HUDEP-2 (cell line): ENCODE data around the gene HTRA3.
"Not testable (repeated sequence)": the region's sequence is repeated elsewhere in the genome, so short reads cannot be mapped to it uniquely, and the experiment has no call there.

Experiments
- DNase-seq, 76 experiments: peaks; one replicate each; lab custom pipeline; 2025; ENCODE audit not compliant: unreplicated experiment in 76 of 76; lab: John Stamatoyannopoulos, UW

Gene HTRA3

GRCh38 chr4:8338351-8338961, 68.9 kb downstream of the HTRA3 start:
- DNase-seq: no peak

DNA sequence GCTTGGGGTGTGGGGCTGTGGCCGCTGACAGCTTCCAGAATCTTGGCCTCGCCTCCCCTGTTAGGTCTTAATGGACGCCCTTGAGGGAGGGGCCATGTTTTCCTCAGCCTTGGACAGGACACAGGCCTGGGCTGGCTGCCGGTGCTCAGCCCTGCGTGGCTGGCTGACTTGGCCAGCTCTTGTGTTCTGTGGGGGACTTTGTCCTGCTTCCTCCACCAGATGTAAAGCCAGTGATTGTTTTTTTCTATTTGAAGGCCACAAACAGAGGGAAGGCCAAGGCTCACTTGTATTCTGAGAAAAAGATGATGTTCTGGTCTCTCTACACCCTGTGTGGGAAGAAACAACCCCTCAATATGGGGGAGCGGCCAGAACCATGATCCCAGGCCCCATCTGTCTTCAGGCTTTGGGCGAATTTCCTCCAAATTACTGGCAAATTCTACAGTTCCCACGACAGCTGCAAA, 71.3 kb downstream of the HTRA3 start:
- no peak for DNase-seq

DNA sequence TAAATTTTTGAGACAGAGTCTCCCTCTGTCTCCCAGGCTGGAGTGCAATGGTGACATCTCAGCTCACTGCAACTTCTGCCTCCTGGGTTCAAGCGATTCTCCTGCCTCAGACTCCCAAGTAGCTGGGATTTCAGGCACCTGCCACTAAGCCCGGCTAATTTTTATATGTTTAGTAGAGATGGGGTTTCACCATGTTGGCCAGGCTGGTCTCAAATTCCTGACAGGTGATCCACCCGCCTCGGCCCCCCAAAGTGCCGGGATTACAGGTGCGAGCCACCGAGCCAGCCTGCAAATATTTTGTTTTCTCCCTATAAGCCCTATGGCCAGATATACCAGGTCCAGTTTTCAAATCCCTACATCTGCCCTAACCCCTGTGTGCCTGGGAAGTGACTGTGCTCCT, 71.7 kb downstream of the HTRA3 start:
- DNase-seq: not testable (repeated sequence)

- DNase-seq: no peak
Measured at GRCh38 chr4:8341691-8342090, 72.1 kb downstream of the HTRA3 start.

DNA sequence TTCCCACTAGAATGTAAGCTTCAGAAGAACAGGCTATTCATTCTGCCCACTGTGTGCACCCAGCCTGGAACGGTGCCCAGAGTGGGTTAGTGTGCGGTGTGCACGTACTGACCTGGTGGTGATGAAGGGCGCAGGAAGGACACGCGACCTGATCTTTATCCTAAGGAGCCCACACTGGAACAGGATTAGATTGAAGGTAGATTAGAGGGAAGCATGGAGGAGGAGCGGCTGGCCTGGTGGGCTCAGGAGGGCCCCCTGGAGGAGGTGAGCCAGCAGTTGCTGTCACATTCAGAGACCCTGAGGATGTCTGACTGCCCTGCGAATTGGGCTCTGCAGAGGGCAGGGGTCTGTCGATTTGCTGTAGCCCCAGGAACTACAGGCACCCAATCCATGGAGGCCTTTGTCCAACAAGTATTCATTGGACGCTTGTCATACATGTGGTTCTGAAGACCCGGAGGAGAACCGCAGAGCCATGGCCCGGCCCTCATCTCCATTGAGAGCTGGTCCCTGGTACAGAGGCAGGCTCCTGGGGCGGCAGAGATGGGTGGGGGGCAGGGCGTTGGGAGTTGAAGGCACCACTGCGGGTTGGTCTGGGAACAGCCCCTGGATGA, 73.2 kb downstream of the HTRA3 start:
- no peak for DNase-seq

DNA sequence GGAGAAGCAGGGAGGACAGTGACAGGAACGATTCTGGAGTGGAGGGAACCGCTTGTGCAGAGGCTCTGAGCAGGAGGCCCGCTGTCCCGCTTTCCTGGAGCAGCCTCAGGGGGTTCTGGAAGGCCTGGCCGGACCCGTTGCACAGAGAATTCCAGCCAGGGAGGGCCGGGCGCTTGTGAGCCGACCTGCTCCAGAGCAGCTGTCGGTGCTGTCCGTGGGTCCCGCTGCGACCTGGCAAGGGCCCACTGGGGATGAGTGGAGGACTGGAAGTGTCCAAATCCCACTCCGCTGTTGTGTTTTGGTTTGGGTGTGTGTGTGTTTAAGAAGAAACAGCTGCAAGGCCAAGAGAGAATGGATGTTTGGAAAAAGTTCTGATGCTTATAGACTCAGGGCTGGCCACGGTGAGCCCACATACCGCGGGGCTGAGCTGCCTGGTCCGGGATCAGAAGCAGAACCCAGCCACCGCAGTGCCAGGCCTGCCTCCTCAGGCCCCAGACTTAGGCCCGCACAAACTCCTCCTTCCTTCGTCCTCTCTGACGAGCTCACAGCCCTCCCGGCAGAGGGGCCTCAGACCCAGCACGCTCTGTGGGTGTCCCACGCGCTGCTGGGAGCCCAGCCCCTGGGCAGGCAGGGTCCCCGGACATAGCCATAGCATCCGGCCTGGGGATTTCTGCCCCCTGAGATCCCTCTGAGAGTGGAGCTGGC, 73.9 kb downstream of the HTRA3 start:
- no peak for DNase-seq

GRCh38 chr4:8343967-8344331, 74.4 kb downstream of the HTRA3 start:
- DNase-seq: no peak

- no peak for DNase-seq
Measured at GRCh38 chr4:8344377-8344776, 74.8 kb downstream of the HTRA3 start.

DNA sequence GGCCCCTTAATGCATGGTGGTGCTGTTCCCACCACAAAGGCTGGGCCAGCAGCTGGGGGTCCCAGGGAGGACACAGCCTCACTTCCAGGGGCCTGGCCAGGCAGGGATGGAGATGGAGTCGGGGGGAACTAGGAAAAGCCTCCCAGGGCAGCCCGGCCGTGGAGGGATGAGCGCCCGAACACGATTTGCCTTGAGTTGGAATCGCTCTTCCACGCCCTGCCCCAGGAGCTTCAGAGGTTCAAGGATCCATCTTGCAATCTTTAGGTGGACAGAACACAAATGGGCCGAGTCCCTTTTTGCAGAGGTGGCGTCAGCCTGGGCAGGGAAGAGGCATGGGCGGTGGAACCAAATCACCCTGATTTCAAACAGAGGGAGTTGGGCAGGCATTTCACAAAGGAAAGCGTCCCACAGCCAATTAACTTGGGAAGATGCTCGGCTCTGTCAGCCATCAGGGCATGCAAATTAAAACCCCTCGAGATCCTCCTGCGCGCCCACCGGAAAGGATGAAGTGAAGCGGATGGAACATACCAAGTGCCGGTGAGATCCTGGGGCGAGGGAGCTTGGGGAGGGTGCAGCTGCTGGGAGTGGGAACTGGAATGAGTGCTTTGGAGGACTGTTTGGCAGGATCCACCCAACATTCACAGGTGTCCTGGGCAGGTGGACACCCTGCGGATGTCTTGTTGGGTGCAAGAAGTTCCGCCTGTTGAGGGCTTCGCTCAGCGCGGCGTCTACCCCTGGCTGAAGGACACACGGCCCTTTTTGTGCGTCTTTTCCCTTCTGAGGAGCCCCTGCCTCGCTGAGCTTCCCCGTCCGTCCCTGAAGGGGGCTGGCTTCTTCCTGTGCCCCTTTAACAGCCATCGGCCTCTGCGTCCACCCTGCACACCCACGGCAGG, 75.7 kb downstream of the HTRA3 start:
- no peak for DNase-seq

- no peak for DNase-seq
Measured at GRCh38 chr4:8345946-8346814, 76.6 kb downstream of the HTRA3 start.

- DNase-seq: no peak
Measured at GRCh38 chr4:8346838-8347605, 77.5 kb downstream of the HTRA3 start.

GRCh38 chr4:8347660-8348059, 78.1 kb downstream of the HTRA3 start:
- DNase-seq: no peak

GRCh38 chr4:8348071-8348470, 78.5 kb downstream of the HTRA3 start:
- no peak for DNase-seq

GRCh38 chr4:8349236-8349635, 79.7 kb downstream of the HTRA3 start:
- not testable (repeated sequence) for DNase-seq

DNA sequence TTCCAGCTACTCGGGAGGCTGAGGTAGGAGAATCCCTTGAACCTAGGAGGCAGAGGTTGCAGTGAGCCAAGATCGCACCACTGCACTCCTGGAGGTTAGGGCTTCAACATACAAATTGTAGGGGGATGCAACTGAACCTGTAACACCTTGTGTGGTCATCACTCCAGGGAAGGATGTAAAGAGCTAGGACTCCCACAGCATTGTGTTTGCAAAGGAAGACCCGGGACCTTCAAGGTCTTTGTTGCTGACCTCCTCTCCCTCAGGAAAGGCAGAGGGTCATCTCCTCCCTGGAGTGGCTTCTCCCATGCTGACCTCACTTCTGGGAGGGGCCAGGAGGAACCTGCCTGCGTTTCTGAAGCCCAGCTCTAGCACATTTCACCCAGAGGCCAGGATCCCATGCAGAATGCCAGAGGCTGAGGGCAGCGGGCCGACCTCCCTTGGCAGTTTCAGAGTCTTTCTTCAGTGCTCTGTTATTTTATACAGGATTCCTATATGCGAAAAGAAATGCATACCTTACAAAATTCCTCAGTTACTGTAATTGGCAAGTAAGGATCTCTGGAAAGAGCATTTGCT, 80.2 kb downstream of the HTRA3 start:
- DNase-seq: no peak

DNA sequence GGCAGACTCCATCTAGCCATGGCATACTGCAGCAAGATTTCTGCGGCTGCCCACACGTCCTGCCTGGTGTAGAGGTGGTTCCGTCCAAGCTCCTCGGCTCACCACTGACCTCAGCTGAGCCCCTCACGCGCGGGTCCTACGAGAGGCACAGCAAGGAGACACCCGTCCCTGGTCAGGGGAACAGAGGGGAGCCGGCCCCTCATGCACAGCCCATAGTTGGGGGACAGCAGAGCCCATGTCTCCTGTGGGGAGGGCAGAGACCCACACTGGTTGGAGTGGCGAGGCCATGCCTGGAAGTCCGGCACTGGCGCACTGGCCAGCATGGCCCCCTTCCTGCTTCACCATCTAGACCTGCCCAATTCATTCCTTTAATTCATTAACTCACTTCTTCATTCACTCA, 80.8 kb downstream of the HTRA3 start:
- no peak for DNase-seq

GRCh38 chr4:8350841-8351461, 81.4 kb downstream of the HTRA3 start:
- DNase-seq: no peak

DNA sequence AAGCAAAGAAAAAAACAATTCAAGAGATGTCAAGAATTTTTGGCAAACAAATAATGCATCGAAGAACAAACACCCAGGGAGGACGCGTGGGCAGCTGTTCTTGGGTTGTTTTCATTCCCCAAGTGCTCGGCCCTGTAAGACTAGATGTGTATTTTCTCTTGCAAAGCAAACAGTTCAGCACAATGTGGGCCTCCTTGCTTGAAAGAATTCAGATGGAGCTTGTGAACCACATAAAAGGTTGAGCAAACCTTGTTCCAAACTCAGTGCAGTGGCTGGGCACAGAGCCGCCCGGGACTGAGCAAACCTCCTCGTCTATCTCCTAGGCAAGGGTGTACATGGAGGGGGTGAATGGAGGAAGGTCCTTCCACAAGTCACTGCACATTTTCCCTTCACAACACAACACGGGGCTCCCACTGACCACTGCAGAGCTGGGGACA, 82.4 kb downstream of the HTRA3 start:
- DNase-seq: no peak
